Kidney epithelial cell (primary cell): ENCODE data around the gene C10orf53. TPM values are rescaled to one million over a fixed set of nuclear protein-coding genes. Genes with fewer than 3 reads are reported as not detected.
"Not testable (repeated sequence)": the region's sequence is repeated elsewhere in the genome, so short reads cannot be mapped to it uniquely, and the experiment has no call there.

Experiments
- DNase-seq: peaks from one replicate; pipeline ENCODE4 v3.0.0-alpha.2; 2010; ENCODE audit warnings: low read depth
- H3K27me3 ChIP-seq: 2 replicates; pipeline ENCODE4 v1.6.0; 2011; ENCODE audit warnings: low read length; ENCODE audit not compliant: control insufficient read depth, insufficient read depth
- H3K36me3 ChIP-seq: 2 replicates; pipeline ENCODE4 v1.5.1; 2011; ENCODE audit warnings: low read length; ENCODE audit not compliant: control insufficient read depth, insufficient read depth
- H3K4me3 ChIP-seq: 2 replicates; pipeline ENCODE4 v1.5.1; 2011; ENCODE audit warnings: low read depth, mild to moderate bottlenecking, control low read depth, low read length
- CTCF ChIP-seq: IDR thresholded peaks from 2 replicates; pipeline ENCODE4 v1.5.1; 2011; ENCODE audit warnings: mild to moderate bottlenecking, moderate library complexity, low read length, control low read depth, inconsistent platforms; ENCODE audit not compliant: insufficient read depth, poor library complexity, severe bottlenecking
- total RNA-seq: library from RNA; depleted of rRNA; stranded (reverse); fragments of >200 nt; gene quantifications from 2 replicates; pipeline ENCODE4 v1.2.3, GENCODE V29; 2015

The C10orf53 gene
- total RNA-seq, 1 donor from 2014 or later, result not detected

GRCh38 chr10:49668684-49669083 is 10.8 kb upstream of the C10orf53 start:
- Histone ChIP-seq H3K27me3 (no peaks in the 10 kb centered on the region), H3K4me3 (no peak overlapping the region), H3K36me3 (no peaks in the 10 kb centered on the region)
- no peak for TF ChIP-seq CTCF
- no peak for DNase-seq

GRCh38 chr10:49678827-49679479 is 498 bp upstream of the C10orf53 start:
- H3K4me3 ChIP-seq, result peak overlapping the region; percentile 22
- no peaks in the 10 kb centered on the region for H3K36me3 ChIP-seq
- no peak for TF ChIP-seq CTCF
- DNase-seq, result no peak
- peaks cover 12% of the 10 kb centered on the region for H3K27me3 ChIP-seq

- DNase-seq, H3K36me3 ChIP-seq, H3K4me3 ChIP-seq: not testable (repeated sequence)
- H3K27me3 ChIP-seq, result peaks cover 12% of the 10 kb centered on the region
These were observed 3.0 kb downstream of the C10orf53 start for GRCh38 chr10:49682449-49682848.

GRCh38 chr10:49682879-49683278 is 3.4 kb downstream of the C10orf53 start:
- Histone ChIP-seq H3K36me3 (no peaks in the 10 kb centered on the region), H3K4me3 (no peak overlapping the region), H3K27me3 (peaks cover 13% of the 10 kb centered on the region)
- no peak for DNase-seq
- no peak for TF ChIP-seq CTCF

- DNase-seq, result no peak
- H3K36me3 ChIP-seq, result no peaks in the 10 kb centered on the region
- H3K4me3 ChIP-seq, result no peak overlapping the region
- TF ChIP-seq CTCF, result no peak
- peaks cover 24% of the 10 kb centered on the region for H3K27me3 ChIP-seq
These were observed 7.2 kb downstream of the C10orf53 start for GRCh38 chr10:49686651-49687050.

GRCh38 chr10:49688261-49688846 is 8.9 kb downstream of the C10orf53 start:
- Histone ChIP-seq H3K36me3 (no peaks in the 10 kb centered on the region), H3K27me3 (peaks cover 26% of the 10 kb centered on the region), H3K4me3 (no peak overlapping the region)

More at GRCh38 chr10:49688261-49688846, 8.9 kb downstream of the C10orf53 start:
- no peak for TF ChIP-seq CTCF
- no peak for DNase-seq
